ENCODE measurements around the gene PRKD1.

PRKD1 gene

GRCh38 chr14:29927376-29928116, at the start of gene PRKD1:
Gene PRKD1, minus strand, starts transcription at chr14:29927847.
- ATAC-seq = no peak

DNA sequence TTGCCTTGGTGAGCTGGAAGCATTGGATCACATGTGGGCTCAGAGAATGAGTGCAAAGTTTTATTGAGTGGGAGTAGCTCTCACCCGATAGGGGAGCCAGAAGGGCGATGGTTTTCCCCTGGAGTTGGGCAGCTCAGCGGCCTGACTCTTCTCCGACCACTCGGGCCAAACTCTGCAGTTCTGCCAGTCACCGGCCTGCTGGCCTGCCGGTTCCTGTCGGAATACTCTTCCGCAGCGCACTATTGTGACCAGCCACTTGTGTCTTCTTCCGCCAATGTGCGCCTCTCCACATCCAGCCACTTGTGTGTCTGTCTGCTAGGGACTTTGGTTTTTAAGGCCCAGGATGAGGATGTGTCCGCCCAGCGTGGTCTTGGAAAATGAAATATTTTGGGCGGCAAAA, 43.5 kb upstream of the PRKD1 start:
- no peak for ATAC-seq

- ATAC-seq = no peak
Observed at GRCh38 chr14:29955087-29955486, 27.4 kb upstream of the PRKD1 start.

GRCh38 chr14:29953501-29953900, 25.9 kb upstream of the PRKD1 start:
- ATAC-seq = no peak

- ATAC-seq = no peak
Observed at GRCh38 chr14:29944091-29944490, 16.4 kb upstream of the PRKD1 start.

GRCh38 chr14:29941401-29941800, 13.8 kb upstream of the PRKD1 start:
- no peak for ATAC-seq

DNA sequence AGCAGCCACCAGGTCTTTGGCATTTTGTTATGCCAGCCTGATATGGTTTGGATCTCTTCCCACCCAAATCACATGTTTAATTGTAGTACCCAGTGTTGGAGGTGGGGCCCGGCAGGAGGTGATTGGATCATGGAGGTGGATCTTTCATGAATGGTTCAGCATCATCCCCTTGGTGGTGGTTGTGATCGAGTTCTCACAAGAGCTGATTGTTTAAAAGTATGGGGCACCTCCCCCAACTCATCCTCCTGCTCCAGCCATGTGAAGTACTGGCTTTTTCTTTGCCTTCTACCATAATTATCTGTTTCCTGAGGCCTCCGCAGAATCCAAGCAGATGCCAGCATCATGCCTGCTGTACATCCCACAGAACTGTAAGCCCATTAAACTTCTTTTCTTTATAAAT, 12.8 kb upstream of the PRKD1 start:
- no peak for ATAC-seq

- ATAC-seq = no peak
Observed at GRCh38 chr14:29937116-29937515, 9.5 kb upstream of the PRKD1 start.

- ATAC-seq = no peak
Observed at GRCh38 chr14:29930283-29930682, 2.6 kb upstream of the PRKD1 start.

DNA sequence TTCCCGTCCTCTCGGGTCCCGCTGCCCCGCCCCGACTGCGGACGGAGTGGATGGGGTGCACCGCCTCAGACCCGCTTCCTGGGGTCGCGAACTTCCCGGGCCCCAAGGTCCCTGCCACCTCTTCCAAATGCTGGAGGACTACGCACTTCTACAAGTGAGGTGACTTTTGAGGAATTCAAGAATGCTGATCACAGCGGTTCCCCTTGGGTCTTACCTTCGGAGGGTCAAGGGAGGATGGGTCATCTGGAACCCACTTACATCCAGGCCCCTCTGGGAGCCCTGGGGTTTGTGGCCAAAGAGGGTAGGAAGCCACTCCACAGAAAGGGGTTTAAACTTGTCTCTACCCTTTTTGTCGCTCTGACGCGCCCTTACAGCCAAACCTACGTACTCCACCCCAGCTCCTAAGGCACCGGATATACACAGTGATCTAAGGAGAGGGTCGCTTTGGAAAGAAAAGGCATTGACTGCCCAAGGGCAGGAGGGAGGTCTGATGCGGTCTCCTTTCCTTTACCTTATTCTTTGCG, 532 bp upstream of the PRKD1 start:
- no peak for ATAC-seq

DNA sequence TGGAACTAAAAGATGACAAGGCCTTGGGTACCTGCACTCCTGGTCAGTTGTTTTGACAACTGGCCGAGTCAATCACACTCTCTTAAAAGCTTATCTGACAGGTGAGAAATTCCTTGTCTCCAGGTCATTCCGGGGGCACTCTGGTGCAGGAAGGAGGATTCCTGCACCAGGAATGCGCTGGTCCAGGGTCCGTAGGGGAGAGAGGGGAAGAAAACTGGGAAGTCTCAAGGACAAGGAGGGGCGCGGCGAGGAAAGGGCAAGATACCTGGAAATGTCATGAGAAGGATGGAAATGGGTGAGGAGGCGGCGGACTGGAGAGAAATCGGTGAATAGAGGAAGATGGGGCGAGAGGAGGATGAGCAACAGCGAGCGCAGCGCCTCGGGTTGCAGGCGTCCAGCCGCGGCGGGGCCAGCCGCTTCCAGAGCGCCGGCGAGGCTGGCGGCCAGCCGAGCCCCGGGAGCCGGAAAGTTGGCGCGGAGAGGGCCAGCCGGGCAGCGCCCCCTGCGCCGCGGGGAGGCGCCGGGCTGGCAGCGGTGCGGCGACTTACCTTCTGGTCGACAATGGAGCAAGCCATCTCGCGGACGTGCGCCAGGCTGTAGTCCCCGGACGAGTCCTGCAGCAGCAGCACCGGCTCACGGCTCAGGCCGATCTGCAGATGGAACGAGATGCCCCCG, 809 bp downstream of the PRKD1 start:
- no peak for ATAC-seq

DNA sequence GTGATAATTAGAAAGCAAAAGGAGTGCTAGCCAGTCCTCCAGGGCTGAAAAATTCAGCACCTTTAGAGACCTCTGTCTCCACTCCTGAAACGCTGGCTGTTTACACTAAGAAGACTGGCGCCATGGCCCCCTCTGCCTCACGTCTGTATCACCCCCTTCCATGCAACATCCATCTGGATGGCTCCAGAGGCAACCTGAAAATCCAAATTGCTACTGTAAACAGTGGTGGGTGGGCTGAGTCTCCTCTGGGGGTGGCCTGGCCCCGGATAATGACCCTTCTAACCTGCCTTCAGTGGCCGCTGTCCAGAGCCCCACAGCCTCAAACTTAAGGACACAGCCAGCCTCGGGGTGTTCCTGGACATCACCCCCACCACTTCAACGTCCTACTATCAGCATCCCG, 1.4 kb downstream of the PRKD1 start:
- ATAC-seq = no peak

DNA sequence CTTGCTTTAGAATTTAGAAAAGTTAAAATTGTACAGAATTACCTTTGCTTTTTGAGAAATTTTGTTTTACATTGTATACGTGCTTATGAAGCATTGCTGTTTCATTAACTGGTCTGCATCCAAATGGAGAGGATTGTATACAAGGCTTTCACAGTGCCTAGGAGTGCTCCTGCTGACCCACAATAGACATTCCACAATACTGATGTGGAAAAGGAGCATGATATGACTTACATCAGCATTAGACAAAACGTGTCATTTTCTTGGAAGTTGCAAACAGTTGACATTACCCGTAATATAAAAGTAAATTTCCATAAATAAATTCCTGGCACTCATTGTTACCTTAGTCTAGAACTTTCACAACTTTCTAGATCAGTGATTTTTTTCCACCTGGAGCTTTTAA, 1.9 kb downstream of the PRKD1 start:
- no peak for ATAC-seq

DNA sequence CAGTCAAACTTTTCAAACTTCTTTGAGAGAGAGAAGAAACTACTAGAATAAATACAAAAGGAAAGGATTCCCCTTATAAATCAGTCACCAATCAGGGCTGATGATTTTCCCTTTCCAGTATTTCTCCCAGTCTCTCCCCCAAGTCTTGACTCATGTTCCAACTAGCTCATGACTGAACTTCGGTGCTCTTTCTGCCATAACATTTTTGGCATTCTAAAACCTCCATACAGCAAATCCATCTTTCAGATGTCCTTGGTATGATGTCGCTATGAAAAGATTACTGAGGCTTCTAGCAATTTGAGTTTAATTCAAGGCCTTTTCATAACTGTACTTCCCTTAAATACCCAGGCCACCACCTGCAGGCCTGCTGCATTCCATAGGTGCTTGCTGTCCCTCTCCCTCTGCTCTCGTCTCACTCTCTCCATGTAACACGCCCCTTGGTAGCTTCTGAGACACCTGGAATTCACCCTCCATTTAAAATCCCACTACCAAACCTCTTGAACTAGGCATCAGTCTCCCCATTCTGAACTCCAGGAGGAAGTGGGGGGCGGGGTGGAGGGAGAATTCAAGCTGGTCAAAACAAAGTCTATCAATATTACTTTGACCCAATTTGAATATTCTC, 2.4 kb downstream of the PRKD1 start:
- ATAC-seq = no peak

DNA sequence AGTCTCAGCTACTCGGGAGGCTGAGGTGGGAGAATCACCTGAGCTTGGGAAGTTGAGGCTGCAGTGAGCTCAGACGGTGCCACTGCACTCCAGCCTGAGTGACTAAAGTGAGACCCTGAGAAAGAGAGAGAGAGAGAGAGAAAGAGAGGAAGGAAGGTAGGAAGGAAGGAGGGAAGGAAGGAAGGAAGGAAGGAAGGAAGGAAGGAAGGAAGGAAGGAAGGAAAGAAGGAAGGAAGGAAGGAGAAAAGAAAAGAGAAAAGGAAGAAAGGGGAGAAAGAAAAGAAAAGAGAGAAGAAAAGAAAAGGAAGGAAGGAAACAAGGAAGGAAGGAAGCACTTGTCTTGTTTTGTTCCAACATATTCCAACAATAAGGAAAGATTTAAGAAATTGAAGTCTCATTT, 7.8 kb downstream of the PRKD1 start:
- ATAC-seq = no peak

GRCh38 chr14:29918981-29919380, 8.7 kb downstream of the PRKD1 start:
- no peak for ATAC-seq

DNA sequence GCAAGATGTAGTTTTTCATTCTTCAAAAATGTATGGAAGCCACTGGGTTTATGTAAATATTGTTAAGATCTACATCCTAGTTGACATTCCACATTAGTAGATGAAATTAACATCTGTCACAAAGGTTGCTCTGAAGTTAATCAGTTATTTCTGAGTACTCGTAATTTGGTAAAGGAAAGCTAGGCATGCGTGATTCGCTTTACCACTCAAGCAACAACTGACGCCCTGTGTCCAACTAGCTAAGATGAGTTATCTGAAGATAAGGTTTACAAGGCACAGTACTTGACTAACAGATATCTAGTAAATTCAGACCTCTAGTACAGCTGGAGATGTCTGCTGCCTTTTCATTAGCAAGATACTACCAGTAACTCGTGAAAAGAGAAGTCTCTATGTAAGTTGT, 14.1 kb downstream of the PRKD1 start:
- ATAC-seq = no peak

GRCh38 chr14:29911810-29912209, 15.8 kb downstream of the PRKD1 start:
- no peak for ATAC-seq

GRCh38 chr14:29908652-29909577, 18.7 kb downstream of the PRKD1 start:
- ATAC-seq = no peak

- ATAC-seq = no peak
Observed at GRCh38 chr14:29906256-29906870, 21.3 kb downstream of the PRKD1 start.

DNA sequence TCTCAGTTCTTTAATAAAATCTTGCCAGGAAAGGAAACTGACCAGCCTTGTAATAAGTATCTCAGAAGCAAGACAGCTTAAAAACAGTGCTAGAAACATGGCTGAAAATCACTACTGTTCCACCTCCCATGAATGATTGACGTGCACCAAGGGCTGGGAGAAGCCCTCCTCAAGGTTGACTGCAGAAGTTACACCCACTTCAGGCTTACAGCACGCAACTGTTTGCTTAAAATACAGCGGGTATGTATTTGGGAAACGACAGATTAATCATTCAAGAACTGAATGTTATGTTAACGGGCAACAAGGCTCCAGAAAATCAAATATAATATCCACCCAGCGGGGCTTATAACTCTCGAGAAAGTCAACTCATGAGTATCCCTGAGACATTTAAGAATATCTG, 22.1 kb downstream of the PRKD1 start:
- ATAC-seq = no peak

- no peak for ATAC-seq
Observed at GRCh38 chr14:29900609-29901350, 26.9 kb downstream of the PRKD1 start.

Measured in activated CD4-positive, CD25-positive, alpha-beta regulatory T cell treated with anti-CD3 and anti-CD28 coated beads, Interleukin-2, amount 50 U/mL, for 24 hours (primary cell).